ENCODE results near the gene F2R.
"Not testable (repeated sequence)": the region's sequence is repeated elsewhere in the genome, so short reads cannot be mapped to it uniquely, and the experiment has no call there.

F2R gene

GRCh38 chr5:76761118-76761517, 45.2 kb downstream of the F2R start:
- DNase-seq: not testable (repeated sequence)

- DNase-seq: no peak
These were observed 46.6 kb downstream of the F2R start for GRCh38 chr5:76762484-76762883.

GRCh38 chr5:76763136-76763535, 47.2 kb downstream of the F2R start:
- DNase-seq: no peak

DNA sequence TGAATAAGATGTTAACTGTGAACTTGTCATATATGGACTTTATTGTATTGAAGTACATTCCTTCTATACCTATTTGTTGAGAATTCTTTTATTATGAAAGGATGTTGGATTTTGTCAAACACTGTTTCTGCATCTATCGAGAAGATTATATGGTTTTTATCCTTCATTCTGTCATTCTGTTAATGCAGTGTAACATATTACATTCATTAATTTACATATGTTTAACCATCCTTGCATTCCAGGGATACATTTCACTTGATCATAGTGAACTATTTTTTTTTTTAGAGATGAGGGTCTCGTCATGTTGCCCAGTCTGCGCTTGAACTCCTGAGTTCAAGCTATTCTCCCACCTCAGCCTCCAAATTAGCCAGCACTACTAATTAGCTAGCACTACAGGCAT, 48.4 kb downstream of the F2R start:
- DNase-seq: no peak

- no peak for DNase-seq
These were observed 49.3 kb downstream of the F2R start for GRCh38 chr5:76765249-76765648.

GRCh38 chr5:76766746-76767145, 50.8 kb downstream of the F2R start:
- no peak for DNase-seq

DNA sequence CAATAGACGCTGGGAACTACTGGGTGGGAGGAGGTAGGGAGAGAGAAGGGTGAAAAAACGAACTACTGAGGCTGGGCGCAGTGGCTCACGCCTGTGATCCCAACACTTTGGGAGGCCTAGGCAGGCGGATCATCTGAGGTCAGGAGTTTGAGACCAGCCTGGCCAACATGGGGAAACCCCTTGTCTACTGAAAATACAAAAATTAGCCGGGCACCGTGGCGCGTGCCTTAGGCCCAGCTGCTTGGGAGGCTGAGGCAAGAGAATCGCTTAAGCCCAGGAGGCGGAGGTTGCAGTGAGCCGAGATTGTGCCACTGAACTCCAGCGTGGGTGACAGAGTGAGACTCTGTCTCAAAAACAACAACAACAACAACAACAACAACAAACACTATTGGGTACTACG, 55.1 kb downstream of the F2R start:
- DNase-seq: not testable (repeated sequence)

GRCh38 chr5:76771705-76772405, 55.9 kb downstream of the F2R start:
- no peak for DNase-seq

GRCh38 chr5:76775921-76776320, 60.0 kb downstream of the F2R start:
- DNase-seq: no peak

GRCh38 chr5:76776391-76776790, 60.5 kb downstream of the F2R start:
- no peak for DNase-seq

- DNase-seq: not testable (repeated sequence)
These were observed 64.7 kb downstream of the F2R start for GRCh38 chr5:76780616-76781015.

- no peak for DNase-seq
These were observed 65.8 kb downstream of the F2R start for GRCh38 chr5:76781775-76782174.

DNA sequence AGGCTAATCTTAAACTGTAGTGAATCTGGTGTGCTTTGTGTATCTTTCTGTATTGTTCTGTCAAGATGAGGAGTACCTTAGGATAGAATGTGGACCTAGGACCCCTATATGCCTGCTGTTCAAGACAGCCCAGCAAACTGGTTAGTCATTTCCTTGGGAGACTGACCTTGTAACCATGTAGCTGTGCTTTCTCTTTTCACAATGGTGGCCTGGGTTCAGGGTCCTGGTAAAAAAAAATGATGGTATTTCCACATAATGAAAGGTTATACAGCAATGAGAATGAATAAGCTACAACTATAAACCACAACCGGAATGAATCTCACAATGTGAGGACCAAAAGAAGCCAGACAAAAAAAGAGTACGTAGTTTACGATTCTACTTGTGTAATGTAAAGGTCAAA, 66.5 kb downstream of the F2R start:
- no peak for DNase-seq
